Measurements from ENCODE around the gene VIPR1. TPM values are rescaled to one million over a fixed set of nuclear protein-coding genes. Genes with fewer than 3 reads are reported as not detected.

VIPR1 gene
- polyA plus RNA-seq, 1 of the 3 experiments (the other 2 are of a cell fraction): not detected

- Histone ChIP-seq H3K4me1 (ENCODE audit: control insufficient read depth in 1 of 2, insufficient read depth in 2 of 2, low read depth in 1 of 2, low read length in 1 of 2) (no peaks in the 10 kb centered on the region; a peak in 1 of 4 replicates), H3K9me2 (no peaks in the 10 kb centered on the region), H3K27ac (ENCODE audit: low read depth in 2 of 2, low read length in 1 of 2) (no peak overlapping the region), H3K9me3 (no peaks in the 10 kb centered on the region), H4K20me1 (ENCODE audit: insufficient read depth) (no peaks in the 10 kb centered on the region), H3K79me2 (ENCODE audit: insufficient read depth) (no peaks in the 10 kb centered on the region), H3K36me3 (replicated peaks in 1 of 2; ENCODE audit: control insufficient read depth in 1 of 2, insufficient read depth in 2 of 2, low read length in 1 of 2) (no peaks in the 10 kb centered on the region), H2AFZ (ENCODE audit: low read depth) (no peak overlapping the region), H3K9ac (no peak overlapping the region), H3K27me3 (ENCODE audit: insufficient read depth) (no peaks in the 10 kb centered on the region), H3F3A (replicated peaks; ENCODE audit: insufficient read depth) (no peaks in the 10 kb centered on the region), H3K4me3 (ENCODE audit: low read depth in 2 of 2, low read length in 1 of 2) (no peak overlapping the region), H3K4me2 (no peak overlapping the region)
- no peak for TF ChIP-seq RAD21 (IDR thresholded peaks at IDR 0.05; ENCODE audit: low read length)
- TF ChIP-seq CHD2 (IDR thresholded peaks at IDR 0.05; ENCODE audit: low read length, partially characterized antibody): no peak
- TF ChIP-seq FOXM1 (IDR thresholded peaks at IDR 0.05; ENCODE audit: low read depth): no peak
- no peak for TF ChIP-seq REST (IDR thresholded peaks at IDR 0.05; ENCODE audit: low read depth, low read length)
- TF ChIP-seq EZH2phosphoT487 (IDR thresholded peaks at IDR 0.05; ENCODE audit: borderline replicate concordance, low read depth): no peak
- no peak for TF ChIP-seq GABPA (IDR thresholded peaks at IDR 0.05; ENCODE audit: low read depth)
- no peak for TF ChIP-seq JUND (IDR thresholded peaks at IDR 0.05)
- CTCF ChIA-PET: interaction anchor here (0.9 to 1.1 kb wide), 2 partner anchors 10 to 19 kb away, joined by 3 to 4 read pairs; no protein-coding TSS in a partner anchor
- no peak for DNase-seq
- POLR2A ChIA-PET: no interaction called here
- WGBS (ENCODE audit: low lambda C conversion rate): 12% methylated on average over 4 of the region's 4 CpGs
Measured at GRCh38 chr3:42517117-42517516, 14.7 kb downstream of the VIPR1 start.

- Histone ChIP-seq H3K9ac (no peak overlapping the region), H3K4me3 (ENCODE audit: low read depth in 2 of 2, low read length in 1 of 2) (no peak overlapping the region), H3K79me2 (ENCODE audit: insufficient read depth) (no peaks in the 10 kb centered on the region), H3K9me3 (no peaks in the 10 kb centered on the region), H3K36me3 (replicated peaks in 1 of 2; ENCODE audit: control insufficient read depth in 1 of 2, insufficient read depth in 2 of 2, low read length in 1 of 2) (no peaks in the 10 kb centered on the region), H2AFZ (ENCODE audit: low read depth) (no peak overlapping the region), H3K27ac (ENCODE audit: low read depth in 2 of 2, low read length in 1 of 2) (no peak overlapping the region), H3K9me2 (no peaks in the 10 kb centered on the region), H3F3A (replicated peaks; ENCODE audit: insufficient read depth) (no peaks in the 10 kb centered on the region), H3K4me2 (no peak overlapping the region), H3K4me1 (ENCODE audit: control insufficient read depth in 1 of 2, insufficient read depth in 2 of 2, low read depth in 1 of 2, low read length in 1 of 2) (no peaks in the 10 kb centered on the region; a peak in 1 of 4 replicates), H3K27me3 (ENCODE audit: insufficient read depth) (no peaks in the 10 kb centered on the region), H4K20me1 (ENCODE audit: insufficient read depth) (no peaks in the 10 kb centered on the region)
- WGBS (ENCODE audit: low lambda C conversion rate): 59% methylated on average over 4 of the region's 6 CpGs
- DNase-seq: no peak
- ChIA-PET CTCF (interaction anchor here (0.9 to 2.6 kb wide), 4 partner anchors 17 to 271 kb away, joined by 3 to 9 read pairs (median 6); partner anchors contain the start of gene VIPR1), POLR2A (no interaction called here)
- TF ChIP-seq CHD2 (IDR thresholded peaks at IDR 0.05; ENCODE audit: low read length, partially characterized antibody) (no peak), POLR2AphosphoS5 (IDR thresholded peaks at IDR 0.05; ENCODE audit: low read depth, low read length) (no peak), TAF1 (IDR thresholded peaks at IDR 0.05; ENCODE audit: borderline replicate concordance, low read depth, low read length) (no peak), RCOR1 (IDR thresholded peaks at IDR 0.05; ENCODE audit: low read length) (no peak), RAD21 (IDR thresholded peaks at IDR 0.05; ENCODE audit: low read length) (no peak), CTCF (IDR thresholded peaks at IDR 0.05) (0 out of 2 replicates have a peak, but pooled peaks have one; percentile 26)
Measured at GRCh38 chr3:42518800-42519567, 16.5 kb downstream of the VIPR1 start.

Data from SK-N-SH (cell line).